Dermis microvascular lymphatic vessel endothelial cell (primary cell): Measurements from ENCODE around the gene SHISAL1. TPM values are rescaled to one million over a fixed set of nuclear protein-coding genes. Genes with fewer than 3 reads are reported as not detected.

ENCODE experiments used
- DNase-seq, 2 donors: peaks; one replicate each; pipeline versions ENCODE4 v3.0.0 to v3.0.0-alpha.2; 2010; ENCODE audit warnings: low read depth in 2 of 2
- total RNA-seq: library from RNA; depleted of rRNA; stranded (reverse); fragments of >200 nt; gene quantifications from 2 replicates; pipeline ENCODE4 v1.2.1, GENCODE V29; 2014

Gene SHISAL1
- total RNA-seq, 1 donor from 2014 or later, result under 0.01 TPM

DNA sequence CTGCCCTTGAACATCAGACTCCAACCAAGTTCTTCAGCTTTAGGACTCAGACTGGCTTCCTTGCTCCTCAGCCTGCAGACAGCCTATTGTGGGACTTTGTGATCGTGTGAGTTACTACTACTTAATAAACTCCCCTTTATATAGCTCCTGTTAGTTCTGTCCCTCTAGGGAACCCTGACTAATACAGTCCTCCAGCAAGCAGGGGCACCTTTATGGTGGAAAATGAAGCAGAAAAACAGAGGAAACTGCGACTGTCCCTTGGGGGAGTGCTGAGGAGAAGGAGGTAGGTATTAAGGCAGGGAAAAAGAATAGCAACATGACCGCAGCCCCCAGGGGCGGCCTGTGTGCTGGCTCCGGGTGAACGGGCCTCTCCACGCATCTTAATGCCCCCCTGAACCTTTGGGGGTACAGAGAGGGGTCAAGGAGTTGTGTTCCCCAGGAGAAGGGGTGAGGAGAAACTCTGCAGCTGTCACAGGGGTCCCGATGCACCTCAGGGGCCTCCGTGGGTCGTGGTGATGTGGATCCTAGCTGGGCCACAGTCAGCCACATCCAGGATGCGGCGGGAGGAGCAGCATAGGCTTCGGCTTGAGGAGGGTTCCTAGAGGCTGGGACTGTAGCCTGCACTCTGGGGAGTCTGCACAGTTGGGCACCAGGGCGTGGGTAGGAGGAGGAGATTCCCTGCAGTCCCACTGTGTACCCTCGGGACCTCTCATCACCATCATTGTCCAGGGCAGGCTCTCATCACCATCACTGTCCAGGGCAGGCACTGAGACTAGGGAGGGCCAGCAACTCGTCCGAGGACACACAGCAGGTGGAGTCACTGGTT is 34.3 kb downstream of the SHISAL1 start:
- no peak for DNase-seq

DNA sequence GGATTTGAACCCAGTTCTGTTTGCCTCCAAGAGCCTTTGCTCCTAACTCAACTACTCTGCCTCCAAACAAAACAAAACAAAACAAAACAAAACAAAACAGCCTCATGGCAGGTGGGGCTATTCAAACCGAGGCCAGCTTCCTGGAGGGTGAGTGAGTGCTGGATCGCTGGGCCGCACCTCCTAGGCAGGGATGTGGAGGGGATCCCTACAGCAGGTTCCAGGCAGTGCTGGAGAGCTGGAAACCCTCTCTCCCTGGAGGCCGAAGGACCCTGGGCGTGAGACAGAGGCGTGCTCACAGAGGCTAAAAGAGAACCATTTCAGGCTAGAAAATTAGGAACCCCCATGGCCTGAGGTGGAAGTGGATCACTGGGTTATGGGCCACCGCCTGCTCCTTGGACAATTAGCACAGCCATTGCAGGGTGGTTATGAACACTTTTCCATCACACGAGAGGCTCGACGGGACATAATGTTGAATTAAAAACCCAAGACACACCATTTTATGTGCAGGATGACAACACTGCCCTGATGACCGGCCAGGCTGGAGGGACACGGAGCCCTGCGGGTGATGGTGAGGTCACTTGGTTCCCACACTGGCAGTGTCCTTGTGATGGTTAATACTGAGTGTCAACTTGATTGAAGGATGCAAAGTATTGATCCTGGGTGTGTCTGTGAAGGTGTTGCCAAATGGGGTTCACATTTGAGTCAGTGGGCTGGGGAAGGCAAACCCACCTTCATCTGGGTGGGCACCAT is 35.2 kb downstream of the SHISAL1 start:
- no peak for DNase-seq

DNA sequence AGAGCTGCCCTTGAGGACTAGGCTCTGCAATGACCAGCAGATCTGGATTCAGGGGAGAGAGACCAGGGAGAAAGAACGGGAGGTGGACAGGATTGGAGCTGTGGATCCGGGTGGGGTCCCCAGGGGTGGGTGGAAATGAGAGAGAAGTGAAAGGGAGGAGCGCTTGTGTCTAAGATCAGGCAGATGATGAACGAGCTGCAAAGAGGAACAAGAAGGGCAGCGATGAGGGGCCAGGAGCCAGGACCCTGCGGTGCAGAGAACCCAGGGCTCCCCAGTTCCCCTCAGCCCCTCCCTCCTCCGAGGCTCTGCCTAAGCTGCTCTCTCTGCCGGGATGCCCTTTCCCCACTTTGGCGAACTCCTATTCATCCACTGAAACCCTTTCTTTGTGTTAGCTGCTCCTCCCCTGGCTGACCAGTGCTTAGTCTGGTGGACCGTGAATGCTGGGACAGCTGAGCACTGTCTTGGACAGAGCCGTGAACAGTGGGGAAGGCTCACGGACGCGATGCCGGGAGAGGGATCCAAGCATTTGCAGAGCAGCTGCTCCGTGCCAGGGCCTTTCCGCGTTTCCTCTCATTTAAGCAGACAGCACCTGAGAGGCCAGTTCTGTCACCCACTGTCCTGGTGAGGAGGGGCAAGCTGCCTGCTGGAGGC is 35.9 kb downstream of the SHISAL1 start:
- no peak for DNase-seq

DNA sequence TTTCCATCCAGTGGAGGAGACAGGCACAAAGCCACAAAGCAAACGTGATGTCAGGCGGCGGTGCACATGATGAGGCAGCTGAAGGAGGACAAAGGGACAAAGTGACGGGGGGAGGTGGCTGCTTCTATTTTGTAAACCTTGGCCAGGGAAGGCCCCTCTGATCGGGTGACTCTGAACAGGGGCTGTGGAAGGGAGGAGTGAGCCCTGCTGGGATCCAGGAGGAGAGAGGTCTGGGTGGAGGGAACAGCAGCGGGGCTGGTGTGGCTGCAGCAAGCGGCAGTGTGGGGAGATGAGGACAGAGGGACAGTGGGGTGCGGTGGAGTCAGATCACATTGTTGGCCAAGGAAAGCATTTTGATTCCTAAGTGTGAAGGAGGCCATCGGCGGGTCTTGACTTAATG is 36.7 kb downstream of the SHISAL1 start:
- no peak for DNase-seq

DNA sequence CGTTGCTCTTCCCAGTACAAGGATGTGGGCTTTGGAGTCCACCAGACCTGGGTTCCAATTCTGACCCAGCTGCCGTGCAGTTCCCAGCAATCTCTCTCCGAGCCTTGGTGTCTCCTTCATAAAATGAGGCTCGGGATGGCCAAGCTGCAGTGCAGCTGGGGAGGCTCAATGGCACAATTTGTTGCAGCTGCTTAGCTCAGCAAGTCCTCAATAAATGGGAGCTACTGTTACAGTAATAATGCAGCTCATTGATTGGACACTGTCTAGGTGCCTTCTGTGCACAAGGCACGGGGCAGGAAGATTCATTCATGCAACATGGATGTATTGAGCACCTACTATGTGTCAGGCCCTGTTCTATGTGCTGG is 37.1 kb downstream of the SHISAL1 start:
- no peak for DNase-seq

DNA sequence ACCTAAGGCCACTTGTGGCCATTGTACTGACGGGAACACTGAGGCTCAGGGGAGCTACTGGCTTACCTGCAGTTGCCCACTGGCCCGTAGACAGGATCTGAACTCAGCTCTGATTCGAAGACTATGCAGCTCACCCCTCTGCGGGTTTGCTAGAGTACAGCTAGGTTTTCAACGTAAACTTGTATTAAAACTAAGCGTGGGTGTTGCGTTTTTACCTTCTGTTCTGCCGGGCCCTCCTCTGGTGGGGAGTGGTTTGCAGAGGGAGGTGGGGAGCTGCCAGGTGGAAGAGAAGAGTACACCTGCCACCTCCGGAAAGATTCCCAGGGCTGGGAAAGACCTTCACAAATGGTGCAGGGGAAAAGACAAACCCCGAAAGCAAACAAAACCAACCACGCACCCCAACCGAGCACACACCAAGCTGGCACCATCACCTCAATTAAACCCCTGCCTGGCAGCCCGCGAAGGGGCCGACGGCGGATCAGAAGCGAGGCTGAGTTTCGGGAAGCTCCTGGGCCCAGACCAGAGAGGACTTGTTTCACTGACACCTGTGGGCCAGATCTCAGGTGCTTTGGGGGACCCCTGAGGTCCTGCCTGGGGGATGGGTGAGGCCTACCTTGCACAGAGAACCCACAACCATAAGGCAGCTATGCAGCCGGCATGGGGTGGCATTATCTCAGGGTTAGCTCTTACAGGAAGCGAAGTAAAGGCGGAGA is 37.7 kb downstream of the SHISAL1 start:
- no peak for DNase-seq

DNA sequence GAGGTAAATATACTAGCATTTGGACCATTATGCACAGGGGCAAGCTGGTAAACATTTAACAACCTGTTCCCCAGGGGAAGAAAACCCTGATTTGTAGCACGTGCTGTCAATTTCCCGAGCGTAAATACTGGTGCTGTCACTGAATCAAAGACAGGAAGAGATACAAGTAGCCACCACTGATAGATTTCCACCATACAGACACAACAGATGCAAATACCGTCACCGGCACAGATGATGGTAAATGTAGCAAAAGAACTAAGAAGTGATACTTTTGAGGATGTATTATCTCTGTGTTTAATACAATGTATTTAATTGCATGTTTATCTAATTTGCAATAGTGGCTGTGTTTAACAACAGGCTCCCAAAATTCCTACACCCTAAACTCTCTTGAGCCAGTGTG is 39.6 kb downstream of the SHISAL1 start:
- no peak for DNase-seq

DNA sequence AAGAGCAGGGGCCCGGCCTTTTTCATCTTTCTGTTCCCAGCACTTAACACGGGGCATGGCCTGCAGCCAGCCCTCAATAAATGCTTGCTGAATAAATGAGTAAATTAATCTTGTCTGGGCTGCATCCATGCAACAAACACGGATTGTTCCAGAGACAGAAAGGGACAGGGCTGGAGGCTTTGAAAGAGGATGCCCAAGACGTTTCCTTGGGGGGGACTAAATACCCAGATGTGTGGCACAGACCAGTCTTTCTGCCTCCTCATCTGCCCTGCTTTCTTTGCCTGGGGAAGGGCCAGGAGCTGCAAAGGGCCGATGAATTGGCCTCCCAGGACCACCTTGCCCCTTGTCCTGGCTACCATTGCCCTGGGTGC is 40.4 kb downstream of the SHISAL1 start:
- no peak for DNase-seq

DNA sequence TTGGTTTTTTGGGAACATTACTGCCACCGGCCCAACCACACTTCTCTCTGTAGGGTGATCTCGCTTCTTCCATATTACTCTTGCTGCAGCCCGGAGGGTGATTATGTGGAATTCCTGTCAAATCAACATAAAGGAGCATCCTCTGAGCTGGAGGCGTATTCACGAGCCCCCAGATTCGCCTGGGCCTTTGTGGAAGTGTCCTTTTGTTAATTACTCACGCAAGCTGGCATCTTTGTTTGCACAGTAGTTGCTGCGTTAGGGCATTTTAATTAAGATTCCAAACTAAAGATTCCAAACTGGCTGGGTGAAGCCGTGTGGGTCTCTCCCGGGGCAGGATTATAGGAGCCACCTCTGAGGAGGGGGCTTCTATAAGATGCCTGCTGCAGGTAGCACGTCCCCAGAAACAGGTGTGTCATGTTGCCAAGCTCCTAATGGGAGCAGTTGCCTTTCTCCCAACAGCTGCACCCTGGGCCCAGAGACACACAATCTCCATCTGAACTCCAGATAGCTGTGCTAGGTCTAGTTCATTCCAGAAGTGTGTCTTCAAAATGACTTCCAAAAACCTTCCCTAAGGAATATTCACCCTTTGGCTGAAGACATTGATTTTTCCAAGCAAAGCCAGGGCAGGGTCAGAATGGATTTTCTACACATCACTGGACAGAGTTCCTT is 40.9 kb downstream of the SHISAL1 start:
- DNase-seq, result no peak

DNA sequence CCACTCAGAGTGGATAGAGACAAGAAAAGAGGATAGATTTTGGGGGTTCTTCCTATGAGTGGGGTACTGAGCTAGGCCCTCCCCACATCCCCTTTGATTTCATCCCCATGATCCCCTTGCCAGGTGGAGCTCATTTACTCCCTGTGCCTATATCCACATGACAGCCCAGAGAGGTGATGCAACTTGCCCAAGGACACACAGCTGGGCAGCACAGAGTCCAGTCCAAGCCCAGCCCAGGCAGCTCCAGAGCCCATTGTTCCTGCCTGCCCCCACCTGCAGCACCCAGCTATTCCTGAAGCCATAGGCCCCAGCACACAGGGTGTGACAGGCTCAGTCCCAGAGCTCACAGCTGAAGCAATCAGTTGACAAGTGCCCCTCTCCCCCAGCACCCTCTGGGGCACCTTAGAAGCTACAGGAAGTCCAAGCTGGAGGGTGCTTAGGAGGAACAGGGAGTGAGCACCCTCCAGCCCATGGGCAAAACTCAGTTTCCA is 41.7 kb downstream of the SHISAL1 start:
- DNase-seq, result no peak

DNA sequence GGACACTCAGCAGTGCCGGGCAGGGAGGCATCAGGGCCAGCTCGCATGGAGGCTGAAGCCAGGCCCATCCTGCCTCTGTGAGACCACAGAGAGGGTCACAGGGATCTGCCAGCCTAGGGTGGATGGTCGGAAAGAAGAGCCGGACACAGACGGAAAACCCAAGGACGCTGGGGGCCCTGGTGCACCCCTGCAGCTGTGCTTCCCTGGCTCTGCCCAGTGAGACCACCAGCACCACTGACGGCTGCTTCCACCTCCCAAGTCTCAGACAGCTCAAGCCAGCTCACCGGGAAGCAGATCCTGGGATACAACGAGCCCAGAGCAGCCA is 42.2 kb downstream of the SHISAL1 start:
- no peak for DNase-seq

DNA sequence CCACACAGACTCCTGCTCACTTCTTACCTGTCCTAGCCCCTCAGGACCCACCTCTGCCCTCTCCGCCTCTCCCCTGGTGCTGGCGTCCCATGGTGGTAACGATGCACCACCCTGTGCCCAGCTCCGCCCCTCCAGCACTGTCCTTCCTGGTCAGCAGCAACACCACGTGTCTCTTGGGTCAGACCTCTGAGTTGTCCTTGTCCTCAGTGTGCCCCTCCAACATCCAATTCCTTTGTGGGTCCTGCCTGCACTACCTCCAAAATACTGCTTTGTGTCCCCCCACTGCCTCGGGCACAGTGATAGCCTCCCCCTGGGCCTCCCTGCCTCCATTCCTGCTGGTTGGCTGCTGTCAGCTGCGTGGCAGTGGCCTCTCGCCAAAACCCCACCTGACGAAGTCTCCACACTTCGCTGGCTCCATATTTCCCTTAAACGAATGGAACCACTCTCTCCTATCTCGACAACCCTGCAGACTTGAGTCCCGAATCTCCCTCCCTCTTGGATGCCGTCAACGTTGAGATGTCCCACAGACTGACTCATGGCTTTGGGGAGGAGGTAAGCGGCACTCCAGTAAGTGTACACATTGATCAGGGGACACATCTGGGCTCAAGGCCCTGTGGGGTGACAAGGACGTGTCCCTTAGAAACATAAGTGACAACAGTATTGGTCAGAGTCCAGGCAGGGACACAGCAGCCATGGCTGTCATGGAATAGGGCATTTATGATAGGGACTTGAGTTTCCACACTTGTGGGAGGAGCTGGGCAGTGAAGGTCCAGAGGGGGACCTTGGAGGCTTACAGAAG is 42.8 kb downstream of the SHISAL1 start:
- DNase-seq, result no peak

DNA sequence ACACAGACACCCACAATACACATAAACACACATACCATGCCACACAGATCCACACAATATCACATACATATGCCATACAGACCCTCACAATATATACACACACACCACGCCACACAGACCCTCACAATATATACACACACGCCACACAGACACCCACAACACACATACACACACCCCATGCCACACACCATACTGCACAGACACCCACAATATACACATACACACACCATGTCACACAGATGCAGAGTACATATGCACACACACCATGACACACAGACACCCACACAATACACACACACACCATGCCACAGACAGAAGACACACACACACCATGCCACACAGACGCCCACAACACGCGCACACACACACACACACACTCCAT is 43.6 kb downstream of the SHISAL1 start:
- no peak for DNase-seq

DNA sequence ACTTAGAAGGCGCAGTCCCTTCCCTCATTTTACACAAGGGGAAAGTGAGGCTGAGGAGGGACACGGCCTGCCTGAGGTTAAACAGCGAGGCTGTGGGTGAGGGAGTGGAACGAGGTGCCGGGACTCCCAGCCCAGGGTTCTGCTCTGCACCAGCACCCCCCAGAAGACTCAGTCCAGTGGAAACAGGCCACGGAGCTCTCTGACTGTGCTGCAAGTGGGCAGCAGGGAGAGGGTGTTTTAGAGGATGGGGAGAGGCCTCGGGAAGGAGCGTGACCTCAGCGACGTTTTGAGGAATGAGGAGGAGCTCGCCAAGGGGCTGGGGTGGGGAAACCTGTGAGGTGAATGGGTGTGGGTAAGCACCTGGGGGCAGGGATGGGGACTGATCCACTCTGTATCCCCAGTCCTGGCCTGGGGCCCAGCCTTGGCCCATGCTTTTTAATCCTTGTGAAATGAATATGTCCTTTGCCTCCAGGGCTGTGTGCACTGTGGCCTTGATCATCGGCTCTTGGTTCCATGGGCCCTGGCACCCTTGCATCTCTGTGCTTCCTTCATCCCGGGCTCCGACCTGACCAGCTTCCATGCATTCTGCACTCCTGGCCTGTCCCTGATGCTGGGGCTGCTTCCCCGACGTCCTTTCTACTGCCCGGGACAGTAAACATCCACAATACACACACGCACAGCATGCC is 44.2 kb downstream of the SHISAL1 start:
- no peak for DNase-seq

DNA sequence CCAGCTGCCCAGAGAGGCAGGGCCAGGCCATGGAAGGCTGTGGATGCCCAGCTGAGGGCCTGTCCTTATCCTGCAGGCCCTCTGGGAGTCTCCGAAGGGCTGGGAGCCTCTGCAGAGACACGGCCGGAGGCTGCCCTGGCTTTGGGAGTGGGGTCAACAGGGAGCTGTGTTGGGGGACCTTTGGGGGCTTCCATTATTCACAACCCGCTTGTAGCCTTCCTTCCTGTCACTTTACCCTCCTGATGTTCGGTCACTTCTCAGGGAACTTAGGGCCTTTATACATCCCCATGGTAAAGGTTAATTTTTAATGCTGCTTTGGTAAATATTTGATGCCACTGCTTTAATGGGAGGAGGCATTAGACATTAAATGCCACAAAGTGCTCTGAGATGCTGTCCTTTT is 44.9 kb downstream of the SHISAL1 start:
- no peak for DNase-seq

DNA sequence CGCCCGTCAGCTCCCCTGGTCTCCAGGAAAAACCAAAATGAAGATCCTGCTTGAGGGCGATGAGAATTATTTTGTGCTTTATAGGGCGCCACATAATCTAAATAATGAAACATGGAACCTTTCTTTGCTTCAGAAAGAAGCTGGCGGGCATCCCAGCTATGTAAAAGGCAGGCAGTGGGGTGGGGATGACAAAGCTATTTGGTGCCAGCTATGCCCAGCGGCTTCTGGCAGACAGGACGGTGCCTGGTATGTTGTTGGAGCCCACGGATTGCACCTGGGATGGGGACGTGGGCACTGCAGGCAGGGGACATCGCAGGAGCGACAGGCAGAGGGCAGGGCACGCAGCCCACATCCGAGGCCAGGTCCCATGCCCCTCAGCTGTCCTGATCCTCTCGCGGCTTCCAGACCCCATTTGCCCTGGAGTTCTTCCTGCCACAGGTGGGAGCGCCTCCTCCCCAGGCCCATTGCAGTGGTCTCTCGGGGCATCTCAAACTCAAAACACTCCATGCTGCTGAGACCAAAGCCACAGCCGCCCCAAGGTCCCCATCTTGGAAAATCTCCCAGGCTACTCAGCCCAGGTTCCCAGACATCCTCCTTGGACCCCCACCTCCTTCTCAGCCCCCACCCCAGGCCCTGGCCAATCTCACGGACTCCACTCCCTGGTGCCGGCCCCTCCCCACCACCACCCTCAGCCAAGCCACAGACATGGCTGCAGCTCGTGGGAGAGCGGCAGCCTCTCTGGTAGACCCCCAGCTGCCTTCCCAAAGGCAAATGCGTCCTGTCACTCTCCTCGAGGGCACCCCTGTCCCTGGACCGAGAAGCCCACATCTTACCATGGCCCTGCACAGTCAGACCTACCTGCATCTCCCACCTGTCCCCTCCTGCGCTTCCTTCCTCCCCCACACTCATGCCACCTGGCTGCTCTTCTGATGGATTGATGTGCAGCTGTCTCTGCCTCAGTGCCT is 45.7 kb downstream of the SHISAL1 start:
- DNase-seq, result no peak

DNA sequence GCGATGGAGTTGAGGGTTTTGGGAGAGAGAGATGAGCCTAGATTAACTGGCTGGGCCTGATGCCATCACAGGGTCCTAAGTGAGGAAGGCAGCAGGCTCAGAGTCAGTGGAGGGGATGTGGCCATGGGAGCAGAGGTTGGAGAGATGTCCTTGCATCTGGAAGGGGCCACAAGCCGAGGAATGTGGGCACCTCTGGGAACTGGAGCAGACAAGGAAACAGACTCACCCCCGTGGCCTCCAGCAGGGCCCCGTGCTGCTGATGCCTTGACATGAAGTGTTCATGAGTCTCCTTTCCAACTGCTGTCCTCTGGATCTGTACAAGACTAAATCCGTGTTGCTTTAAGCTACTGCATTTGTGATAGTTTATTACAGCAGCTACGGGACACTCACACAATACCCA is 49.2 kb downstream of the SHISAL1 start:
- no peak for DNase-seq

DNA sequence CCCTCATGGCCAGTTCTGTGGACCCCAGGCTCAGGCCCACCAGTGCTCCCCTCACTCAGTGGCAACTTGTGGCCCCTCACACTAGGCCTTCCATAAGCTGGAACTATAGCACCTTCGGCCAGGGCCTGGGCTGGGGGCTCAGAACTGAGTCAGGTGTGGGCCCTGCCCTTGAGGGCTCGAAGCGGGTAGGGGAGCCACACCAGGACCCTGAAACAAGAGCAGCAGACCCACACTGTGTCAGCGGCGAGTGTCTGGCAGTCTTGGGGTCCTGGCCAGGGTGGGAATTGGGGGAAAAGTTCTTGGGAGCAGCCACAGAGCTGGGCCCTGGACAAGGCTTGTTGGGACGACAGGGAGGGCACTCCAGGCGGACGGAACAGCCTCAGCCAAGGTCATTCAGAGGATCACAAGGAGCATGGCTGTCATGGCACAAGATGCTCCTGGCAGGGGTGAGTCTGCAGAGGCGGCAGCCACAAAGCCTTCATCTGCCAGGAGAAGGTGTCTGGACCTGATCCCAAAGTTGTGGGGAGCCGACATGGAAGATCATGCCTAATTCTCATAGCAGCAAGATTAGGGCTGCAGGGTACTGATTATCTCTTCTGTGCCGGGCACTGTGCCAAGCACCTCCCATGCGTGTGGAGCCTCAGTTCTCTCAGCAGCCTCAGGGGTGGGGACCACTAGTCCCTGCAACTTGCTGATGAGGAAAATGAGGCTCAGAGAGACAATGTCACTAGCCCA is 50.7 kb downstream of the SHISAL1 start:
- DNase-seq, result no peak
